H1 (cell line): ENCODE data around the gene CACNB4. TPM values are rescaled to one million over a fixed set of nuclear protein-coding genes. Genes with fewer than 3 reads are reported as not detected.

Experiments
- ASH2L ChIP-seq: fragments of 200-600, 300-600 bp; sonication (generic); IDR thresholded peaks from one replicate; pipeline ENCODE4 v1.7.1; 2017; ENCODE audit warnings: low read length
- CEBPB ChIP-seq: IDR thresholded peaks from 2 replicates; pipeline ENCODE4 v1.6.1; 2012; ENCODE audit warnings: low read depth, low read length
- CHD1 ChIP-seq: IDR thresholded peaks from 2 replicates; pipeline ENCODE4 v1.6.1; 2012; ENCODE audit warnings: low read depth, low read length, improper control_type of control experiment
- JUND ChIP-seq: IDR thresholded peaks from 2 replicates; pipeline ENCODE4 v1.6.1; 2011; ENCODE audit warnings: mild to moderate bottlenecking, improper control_type of control experiment, low read length
- NANOG ChIP-seq: IDR thresholded peaks from 2 replicates; pipeline ENCODE4 v1.6.1; 2011; ENCODE audit warnings: low read length, low read depth, mild to moderate bottlenecking, inconsistent platforms; ENCODE audit not compliant: insufficient read depth, poor library complexity, severe bottlenecking
- POLR2A ChIP-seq, 2 experiments: IDR thresholded peaks; 1 replicate in 1 of 2; 2 replicates in 1 of 2; pipeline ENCODE4 v1.6.1; 2011; ENCODE audit warnings: low read depth in 2 of 2, low read length in 2 of 2, mild to moderate bottlenecking in 2 of 2; ENCODE audit errors: control extremely low read depth in 1 of 2
- RXRA ChIP-seq: IDR thresholded peaks from 2 replicates; pipeline ENCODE4 v1.6.1; 2011; ENCODE audit warnings: low read depth, mild to moderate bottlenecking, low read length, moderate library complexity; ENCODE audit not compliant: insufficient read depth
- SRF ChIP-seq: IDR thresholded peaks from 2 replicates; pipeline ENCODE4 v1.6.1; 2011; ENCODE audit warnings: mild to moderate bottlenecking, low read depth, low read length, moderate library complexity
- polyA plus RNA-seq, 7 experiments: library from polyadenylated mRNA; depleted of rRNA in 3 of 7; stranded (reverse) in 5 of 7; unstranded in 2 of 7; fragments of >200 nt in 5 of 7; fragments of 200-250 nt in 2 of 7; gene quantifications; 1 replicate in 5 of 7; 2 replicates in 1 of 7; 4 replicates in 1 of 7; pipeline versions ENCODE4 v1.2.1 to v1.2.3, GENCODE V29; 2011 to 2013; ENCODE audit warnings: missing spikeins in 2 of 7, mixed read lengths in 2 of 7
- total RNA-seq: library from RNA; stranded (reverse); fragmentation: NEBNext Ultra II Directional; extraction: Animal tissue kit (Norgen Biotek cat#: 25700); gene quantifications from 2 replicates; pipeline ENCODE4 v1.2.1, GENCODE V29; 2021
- TF ChIP-seq, protein P1 (sequence below): fragments of 300-600 bp; sonication (generic); IDR thresholded peaks from 2 replicates; pipeline ENCODE4 v1.7.1; 2012; ENCODE audit warnings: low read length, moderate library complexity, mild to moderate bottlenecking, inconsistent platforms; ENCODE audit not compliant: insufficient replicate concordance

Gene CACNB4
- total and polyA plus RNA-seq, 2 of the 8 experiments (the other 6 are each of a cell fraction or from before 2014, with no cell fraction given) = 2.0 to 4.0 TPM

DNA sequence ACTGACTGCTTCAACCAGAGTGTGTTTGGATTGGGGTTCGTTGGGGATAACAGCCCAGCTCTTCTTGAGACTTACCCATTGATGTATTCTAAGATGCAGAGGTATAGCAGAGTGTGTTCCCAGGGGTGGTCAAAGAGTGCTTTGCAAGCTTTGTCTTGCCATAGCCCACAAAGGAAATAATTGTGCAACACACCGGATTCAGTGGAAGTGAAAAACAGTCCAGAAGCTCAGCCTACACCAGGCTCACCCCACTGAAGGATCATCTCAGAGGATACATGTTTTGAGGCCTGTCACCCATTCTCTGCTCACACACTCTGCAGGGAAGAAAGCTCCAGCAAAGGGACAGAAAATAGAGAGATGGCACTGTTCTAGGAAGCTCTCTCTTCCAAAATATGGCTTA is 9.6 kb downstream of the CACNB4 start (continued):
- TF ChIP-seq, protein P1, sequence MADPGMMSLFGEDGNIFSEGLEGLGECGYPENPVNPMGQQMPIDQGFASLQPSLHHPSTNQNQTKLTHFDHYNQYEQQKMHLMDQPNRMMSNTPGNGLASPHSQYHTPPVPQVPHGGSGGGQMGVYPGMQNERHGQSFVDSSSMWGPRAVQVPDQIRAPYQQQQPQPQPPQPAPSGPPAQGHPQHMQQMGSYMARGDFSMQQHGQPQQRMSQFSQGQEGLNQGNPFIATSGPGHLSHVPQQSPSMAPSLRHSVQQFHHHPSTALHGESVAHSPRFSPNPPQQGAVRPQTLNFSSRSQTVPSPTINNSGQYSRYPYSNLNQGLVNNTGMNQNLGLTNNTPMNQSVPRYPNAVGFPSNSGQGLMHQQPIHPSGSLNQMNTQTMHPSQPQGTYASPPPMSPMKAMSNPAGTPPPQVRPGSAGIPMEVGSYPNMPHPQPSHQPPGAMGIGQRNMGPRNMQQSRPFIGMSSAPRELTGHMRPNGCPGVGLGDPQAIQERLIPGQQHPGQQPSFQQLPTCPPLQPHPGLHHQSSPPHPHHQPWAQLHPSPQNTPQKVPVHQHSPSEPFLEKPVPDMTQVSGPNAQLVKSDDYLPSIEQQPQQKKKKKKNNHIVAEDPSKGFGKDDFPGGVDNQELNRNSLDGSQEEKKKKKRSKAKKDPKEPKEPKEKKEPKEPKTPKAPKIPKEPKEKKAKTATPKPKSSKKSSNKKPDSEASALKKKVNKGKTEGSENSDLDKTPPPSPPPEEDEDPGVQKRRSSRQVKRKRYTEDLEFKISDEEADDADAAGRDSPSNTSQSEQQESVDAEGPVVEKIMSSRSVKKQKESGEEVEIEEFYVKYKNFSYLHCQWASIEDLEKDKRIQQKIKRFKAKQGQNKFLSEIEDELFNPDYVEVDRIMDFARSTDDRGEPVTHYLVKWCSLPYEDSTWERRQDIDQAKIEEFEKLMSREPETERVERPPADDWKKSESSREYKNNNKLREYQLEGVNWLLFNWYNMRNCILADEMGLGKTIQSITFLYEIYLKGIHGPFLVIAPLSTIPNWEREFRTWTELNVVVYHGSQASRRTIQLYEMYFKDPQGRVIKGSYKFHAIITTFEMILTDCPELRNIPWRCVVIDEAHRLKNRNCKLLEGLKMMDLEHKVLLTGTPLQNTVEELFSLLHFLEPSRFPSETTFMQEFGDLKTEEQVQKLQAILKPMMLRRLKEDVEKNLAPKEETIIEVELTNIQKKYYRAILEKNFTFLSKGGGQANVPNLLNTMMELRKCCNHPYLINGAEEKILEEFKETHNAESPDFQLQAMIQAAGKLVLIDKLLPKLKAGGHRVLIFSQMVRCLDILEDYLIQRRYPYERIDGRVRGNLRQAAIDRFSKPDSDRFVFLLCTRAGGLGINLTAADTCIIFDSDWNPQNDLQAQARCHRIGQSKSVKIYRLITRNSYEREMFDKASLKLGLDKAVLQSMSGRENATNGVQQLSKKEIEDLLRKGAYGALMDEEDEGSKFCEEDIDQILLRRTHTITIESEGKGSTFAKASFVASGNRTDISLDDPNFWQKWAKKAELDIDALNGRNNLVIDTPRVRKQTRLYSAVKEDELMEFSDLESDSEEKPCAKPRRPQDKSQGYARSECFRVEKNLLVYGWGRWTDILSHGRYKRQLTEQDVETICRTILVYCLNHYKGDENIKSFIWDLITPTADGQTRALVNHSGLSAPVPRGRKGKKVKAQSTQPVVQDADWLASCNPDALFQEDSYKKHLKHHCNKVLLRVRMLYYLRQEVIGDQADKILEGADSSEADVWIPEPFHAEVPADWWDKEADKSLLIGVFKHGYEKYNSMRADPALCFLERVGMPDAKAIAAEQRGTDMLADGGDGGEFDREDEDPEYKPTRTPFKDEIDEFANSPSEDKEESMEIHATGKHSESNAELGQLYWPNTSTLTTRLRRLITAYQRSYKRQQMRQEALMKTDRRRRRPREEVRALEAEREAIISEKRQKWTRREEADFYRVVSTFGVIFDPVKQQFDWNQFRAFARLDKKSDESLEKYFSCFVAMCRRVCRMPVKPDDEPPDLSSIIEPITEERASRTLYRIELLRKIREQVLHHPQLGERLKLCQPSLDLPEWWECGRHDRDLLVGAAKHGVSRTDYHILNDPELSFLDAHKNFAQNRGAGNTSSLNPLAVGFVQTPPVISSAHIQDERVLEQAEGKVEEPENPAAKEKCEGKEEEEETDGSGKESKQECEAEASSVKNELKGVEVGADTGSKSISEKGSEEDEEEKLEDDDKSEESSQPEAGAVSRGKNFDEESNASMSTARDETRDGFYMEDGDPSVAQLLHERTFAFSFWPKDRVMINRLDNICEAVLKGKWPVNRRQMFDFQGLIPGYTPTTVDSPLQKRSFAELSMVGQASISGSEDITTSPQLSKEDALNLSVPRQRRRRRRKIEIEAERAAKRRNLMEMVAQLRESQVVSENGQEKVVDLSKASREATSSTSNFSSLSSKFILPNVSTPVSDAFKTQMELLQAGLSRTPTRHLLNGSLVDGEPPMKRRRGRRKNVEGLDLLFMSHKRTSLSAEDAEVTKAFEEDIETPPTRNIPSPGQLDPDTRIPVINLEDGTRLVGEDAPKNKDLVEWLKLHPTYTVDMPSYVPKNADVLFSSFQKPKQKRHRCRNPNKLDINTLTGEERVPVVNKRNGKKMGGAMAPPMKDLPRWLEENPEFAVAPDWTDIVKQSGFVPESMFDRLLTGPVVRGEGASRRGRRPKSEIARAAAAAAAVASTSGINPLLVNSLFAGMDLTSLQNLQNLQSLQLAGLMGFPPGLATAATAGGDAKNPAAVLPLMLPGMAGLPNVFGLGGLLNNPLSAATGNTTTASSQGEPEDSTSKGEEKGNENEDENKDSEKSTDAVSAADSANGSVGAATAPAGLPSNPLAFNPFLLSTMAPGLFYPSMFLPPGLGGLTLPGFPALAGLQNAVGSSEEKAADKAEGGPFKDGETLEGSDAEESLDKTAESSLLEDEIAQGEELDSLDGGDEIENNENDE = no peak
- TF ChIP-seq RXRA (no peak), CHD1 (no peak), SRF (no peak), JUND (no peak), CEBPB (no peak), POLR2A (IDR thresholded peaks at IDR 0.05; ENCODE audit: control extremely low read depth in 1 of 2, low read depth in 2 of 2, low read length in 2 of 2) (no peak), ASH2L (no peak), NANOG (no peak)
